GM18858 (cell line): Measurements from ENCODE around the gene TSKS.

Experiments used
- ATAC-seq: cut with Tn5 transposase; IDR thresholded peaks from one replicate; pipeline ENCODE4 v1.9.1; 2021; ENCODE audit not compliant: unreplicated experiment

Gene TSKS

DNA sequence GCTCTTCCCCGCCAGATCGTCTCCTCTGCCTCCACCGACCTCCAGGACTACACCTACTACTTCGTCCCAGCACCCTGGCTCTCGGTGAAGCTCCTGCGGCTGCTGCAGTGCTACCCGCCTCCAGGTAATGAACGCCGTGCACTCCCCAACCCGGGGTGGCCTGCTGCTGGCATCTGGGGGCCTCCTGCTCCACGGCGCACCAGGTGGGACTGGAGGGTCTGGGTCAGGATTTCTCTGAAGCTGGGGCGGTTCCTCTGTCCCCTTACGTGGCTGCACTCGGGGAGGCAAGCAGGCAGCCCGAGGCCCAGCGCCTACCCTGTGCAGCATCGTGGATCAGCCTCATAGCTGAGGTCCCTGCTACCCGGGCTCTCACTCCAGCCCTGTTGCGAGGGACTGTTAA lies 32.5 kb upstream of the TSKS start:
- no peak for ATAC-seq

- no peak for ATAC-seq
Observed at GRCh38 chr19:49793561-49793840, 30.4 kb upstream of the TSKS start.

DNA sequence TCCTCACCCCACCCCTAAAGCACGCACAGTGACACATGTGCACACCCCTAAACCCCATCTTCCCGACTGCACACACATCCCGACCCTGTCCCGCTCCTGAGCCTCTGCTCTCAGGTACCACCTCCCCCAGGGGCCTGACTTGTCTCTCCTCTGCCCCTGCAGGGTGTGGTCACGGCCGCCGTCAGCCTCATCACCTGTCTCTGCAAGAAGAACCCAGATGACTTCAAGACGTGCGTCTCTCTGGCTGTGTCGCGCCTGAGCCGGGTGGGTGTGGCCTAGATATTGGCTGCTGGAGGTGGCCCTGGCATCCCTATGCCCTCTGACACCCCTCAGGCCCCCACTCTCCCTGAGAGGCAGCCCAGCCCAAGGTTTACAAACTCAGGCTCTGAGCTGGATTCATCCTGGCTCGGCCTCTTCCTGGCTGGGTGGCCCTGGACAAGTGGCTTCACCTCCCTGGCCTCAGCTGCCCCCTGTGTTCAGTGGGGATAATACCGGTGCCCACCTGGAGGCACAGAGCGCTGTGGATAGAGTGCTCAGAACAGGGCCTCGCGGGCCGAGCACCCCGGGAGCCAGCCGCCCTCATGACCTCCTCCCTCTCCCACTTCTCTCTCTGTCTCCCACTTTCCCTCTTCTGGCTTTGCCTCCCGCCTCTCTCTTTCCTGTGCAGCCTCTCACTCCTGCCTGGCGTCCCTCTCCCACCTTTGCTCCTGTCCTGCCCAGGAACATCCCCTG lies 29.9 kb upstream of the TSKS start:
- ATAC-seq = no peak

DNA sequence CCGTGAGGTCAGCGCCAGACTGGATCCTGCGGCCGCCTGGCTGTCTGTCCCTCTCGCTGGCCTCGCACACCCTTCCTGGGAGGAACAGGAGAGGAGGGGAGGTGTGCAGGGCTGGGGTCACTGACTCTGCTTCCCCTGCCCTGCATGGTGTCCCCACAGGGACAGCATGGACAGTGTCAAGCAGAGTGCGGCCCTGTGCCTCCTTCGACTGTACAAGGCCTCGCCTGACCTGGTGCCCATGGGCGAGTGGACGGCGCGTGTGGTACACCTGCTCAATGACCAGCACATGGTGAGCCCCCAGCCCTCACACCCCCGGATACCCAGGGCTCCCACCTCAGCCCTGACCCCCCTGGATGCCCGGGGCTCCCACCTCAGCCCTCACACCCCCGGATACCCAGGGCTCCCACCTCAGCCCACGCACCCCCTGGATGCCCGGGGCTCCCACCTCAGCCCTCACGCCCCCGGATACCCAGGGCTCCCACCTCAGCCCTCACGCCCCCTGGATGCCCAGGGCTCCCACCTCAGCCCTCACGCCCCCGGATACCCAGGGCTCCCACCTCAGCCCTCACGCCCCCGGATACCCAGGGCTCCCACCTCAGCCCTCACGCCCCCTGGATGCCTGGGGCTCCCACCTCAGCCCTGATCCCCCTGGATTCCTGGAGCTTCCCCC lies 28.8 kb upstream of the TSKS start:
- ATAC-seq = no peak

GRCh38 chr19:49790866-49791265 lies 27.8 kb upstream of the TSKS start:
- no peak for ATAC-seq

DNA sequence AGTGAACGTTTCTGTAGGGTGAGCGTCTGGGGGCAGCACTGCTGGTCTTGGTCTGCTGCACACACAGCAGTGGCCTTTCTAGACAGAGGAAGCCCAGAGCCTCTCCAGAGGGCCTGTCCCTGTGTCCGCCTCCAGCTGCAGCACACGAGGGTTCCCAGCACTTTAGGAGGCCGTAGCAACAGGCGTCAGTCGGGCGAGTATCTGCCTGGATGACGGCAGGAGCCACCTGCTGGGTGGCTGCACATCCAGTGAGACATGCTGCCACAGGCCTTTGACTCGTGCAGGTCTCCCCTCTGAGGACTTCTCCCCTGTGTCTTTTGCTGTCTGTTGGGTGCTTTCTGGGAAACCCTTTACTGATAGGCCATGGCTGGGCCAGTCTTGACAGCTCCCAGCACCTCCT lies 25.8 kb upstream of the TSKS start:
- no peak for ATAC-seq

GRCh38 chr19:49787746-49788145 lies 24.6 kb upstream of the TSKS start:
- ATAC-seq = no peak

DNA sequence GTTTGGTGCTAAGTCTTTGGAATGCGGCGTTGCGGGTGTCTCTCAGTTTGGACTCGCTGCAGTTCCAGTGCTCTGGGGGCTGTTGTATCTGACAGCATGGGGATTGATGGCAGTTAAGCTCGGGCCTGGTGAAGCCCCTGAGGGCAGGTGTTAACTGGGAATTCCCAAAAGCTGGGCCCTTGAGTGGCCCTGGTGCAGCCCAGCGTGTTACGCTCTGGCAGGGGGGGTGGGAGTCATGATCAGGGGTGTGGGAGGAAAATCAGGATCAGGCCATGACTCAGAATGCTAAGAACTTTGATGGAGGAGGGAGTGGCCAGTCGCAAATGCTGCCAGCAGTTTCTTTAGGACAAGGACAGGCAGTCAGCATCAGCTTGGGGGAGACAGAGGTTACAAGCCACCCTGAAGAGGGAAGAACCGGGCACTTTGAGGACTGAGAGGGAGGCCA lies 23.3 kb upstream of the TSKS start:
- no peak for ATAC-seq

- no peak for ATAC-seq
Observed at GRCh38 chr19:49782515-49782914, 19.4 kb upstream of the TSKS start.

DNA sequence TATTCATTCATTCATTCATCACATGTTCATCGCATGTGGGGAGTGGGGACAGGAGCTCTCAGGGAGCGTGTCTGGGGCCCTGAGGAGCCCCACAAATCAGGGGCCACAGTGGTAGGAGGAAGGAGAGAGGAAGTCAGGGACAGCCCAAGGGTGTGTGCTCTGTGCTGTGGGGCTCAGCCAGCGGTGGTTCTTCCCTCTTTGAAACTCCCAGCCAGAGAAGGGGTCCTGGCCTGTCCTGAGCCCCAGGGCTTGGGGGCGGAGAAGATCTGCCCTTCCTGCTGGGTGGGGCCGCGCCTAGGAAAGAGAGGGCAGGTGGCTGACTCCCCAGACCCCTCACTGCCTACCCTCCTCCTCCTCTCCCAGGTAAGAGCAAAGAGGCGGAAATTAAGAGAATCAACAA lies 18.3 kb upstream of the TSKS start:
- no peak for ATAC-seq

DNA sequence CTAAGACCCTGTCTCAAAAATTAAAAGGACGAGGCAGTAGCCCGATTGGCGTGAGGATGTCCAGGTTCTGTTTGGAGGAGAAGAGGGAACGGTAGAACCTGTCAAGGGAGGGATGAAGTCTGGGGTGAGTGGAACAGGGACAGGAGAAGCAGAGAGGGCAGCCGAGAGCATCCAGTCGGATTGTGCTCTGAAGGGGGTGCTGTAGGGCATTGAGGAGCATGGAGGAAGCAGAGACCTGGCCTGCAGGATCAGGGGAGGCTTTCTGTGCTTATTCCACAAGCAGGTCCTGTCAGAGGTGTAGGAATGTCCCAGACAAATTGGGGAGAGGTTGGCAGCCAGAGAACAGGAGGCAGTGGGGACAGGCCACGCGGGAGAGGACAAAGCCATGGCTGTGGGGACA lies 17.8 kb upstream of the TSKS start:
- no peak for ATAC-seq

- ATAC-seq = no peak
Observed at GRCh38 chr19:49779731-49780555, 16.8 kb upstream of the TSKS start.

DNA sequence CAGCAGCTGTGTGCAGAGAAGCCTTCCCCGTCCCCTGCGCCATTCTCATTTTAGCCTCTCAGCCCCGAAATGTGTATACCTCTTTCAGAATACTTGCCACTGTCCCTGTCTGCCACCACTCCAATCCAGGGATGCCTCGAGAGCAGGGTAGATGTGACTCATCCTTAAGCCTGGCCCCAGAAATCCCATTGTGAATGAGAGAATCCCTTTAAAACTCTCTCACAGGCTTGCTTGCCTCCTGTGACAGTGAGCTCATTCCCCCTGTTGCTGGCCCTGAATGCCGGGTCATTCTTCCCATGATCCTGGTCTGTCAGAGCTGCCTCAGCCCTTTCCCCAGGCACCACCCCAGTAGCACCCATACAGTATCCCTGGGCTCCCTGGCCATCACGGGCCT lies 13.3 kb upstream of the TSKS start:
- no peak for ATAC-seq

- ATAC-seq = no peak
Observed at GRCh38 chr19:49775742-49776370, 12.8 kb upstream of the TSKS start.

DNA sequence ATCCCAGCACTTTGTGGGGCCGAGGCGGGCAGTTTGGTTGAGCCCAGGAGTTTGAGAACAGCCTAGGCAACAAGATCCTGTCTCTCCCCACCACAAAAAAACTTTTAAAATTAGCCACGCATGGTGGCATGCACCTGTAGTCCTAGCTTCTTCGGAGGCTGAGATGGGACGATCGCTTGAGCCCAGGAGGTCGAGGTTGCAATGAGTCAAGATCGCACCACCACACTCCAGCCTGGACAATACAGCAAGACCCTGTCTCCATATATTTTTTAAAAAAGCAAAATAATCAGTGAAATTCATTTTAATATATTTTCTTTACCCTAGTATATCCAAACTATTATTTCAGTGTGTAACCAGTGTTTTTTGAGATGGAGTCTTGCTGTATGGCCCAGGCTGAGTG lies 11.9 kb upstream of the TSKS start:
- ATAC-seq = no peak

GRCh38 chr19:49773663-49774350 lies 10.7 kb upstream of the TSKS start:
- ATAC-seq = no peak

DNA sequence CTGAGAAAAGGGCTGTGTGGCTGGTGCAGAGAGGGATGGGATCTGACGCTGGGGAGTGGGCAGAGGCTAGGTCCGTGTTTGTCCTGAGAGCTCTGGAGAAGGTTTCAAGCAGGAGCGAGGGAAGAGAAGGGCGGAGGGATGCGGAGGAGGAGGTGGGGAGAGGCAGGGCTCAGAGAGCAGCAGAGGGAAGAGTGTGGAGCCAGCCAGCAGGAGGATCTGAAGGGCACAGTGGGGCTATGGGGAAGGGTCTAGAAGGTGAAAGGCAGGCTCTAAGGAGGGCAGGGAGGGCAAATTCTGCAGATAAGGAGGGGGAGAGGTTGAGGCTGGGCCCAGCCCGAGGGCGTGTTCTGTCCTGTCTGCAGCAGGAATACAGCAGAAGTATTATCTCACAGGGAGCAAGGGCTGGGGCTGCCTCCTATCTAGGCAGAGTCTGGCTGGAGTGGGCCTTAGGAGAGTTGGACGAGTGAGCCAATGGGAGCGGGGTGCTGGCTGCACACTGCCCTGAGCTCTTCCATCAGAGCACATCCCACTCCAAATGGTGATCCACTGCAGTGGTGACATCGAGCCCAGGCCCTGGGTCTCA lies 9.8 kb upstream of the TSKS start:
- ATAC-seq = no peak

- ATAC-seq = no peak
Observed at GRCh38 chr19:49771674-49772139, 8.6 kb upstream of the TSKS start.

GRCh38 chr19:49770529-49770928 lies 7.4 kb upstream of the TSKS start:
- ATAC-seq = no peak

GRCh38 chr19:49767967-49768581 lies 5.0 kb upstream of the TSKS start:
- no peak for ATAC-seq
